GM13976 (cell line): ENCODE results near the gene LMOD3.

Experiments
- DNase-seq: peaks from one replicate; pipeline ENCODE4 v3.0.0; 2012; ENCODE audit warnings: low spot score
- CTCF ChIP-seq: IDR thresholded peaks from 2 replicates; pipeline ENCODE4 v1.5.1; 2012; ENCODE audit warnings: borderline replicate concordance, mild to moderate bottlenecking; ENCODE audit not compliant: insufficient read depth; ENCODE audit errors: extremely low read depth, missing control alignments, control extremely low read depth
- in situ Hi-C: fragments of 300-500 bp; cut with MboI; formaldehyde crosslinking; loops from one replicate; pipeline ENCODE4 v1.12.0; 2022; ENCODE audit warnings: low sequenced_read_pairs, mixed read lengths, inconsistent platforms; ENCODE audit not compliant: unreplicated experiment

Gene LMOD3

GRCh38 chr3:69095636-69096035 is 26.8 kb downstream of the LMOD3 start:
- in situ Hi-C loops = no loop called here
- TF ChIP-seq CTCF = no peak
- no peak for DNase-seq

GRCh38 chr3:69094467-69095205 is 27.8 kb downstream of the LMOD3 start:
- DNase-seq = no peak
- in situ Hi-C loops = no loop called here
- no peak for TF ChIP-seq CTCF

- in situ Hi-C loops = no loop called here
- no peak for TF ChIP-seq CTCF
- DNase-seq = no peak
These were observed 30.3 kb downstream of the LMOD3 start for GRCh38 chr3:69092030-69092516.

- TF ChIP-seq CTCF = no peak
- in situ Hi-C loops = no loop called here
- DNase-seq = no peak
These were observed 30.9 kb downstream of the LMOD3 start for GRCh38 chr3:69091389-69092029.

- no peak for DNase-seq
These were observed 32.4 kb downstream of the LMOD3 start for GRCh38 chr3:69090021-69090420.

GRCh38 chr3:69088063-69088462 is 34.3 kb downstream of the LMOD3 start:
- in situ Hi-C loops = no loop called here
- no peak for TF ChIP-seq CTCF
- DNase-seq = no peak

More at GRCh38 chr3:69090021-69090420, 32.4 kb downstream of the LMOD3 start:
- in situ Hi-C loops = no loop called here
- TF ChIP-seq CTCF = no peak
